OCI-LY3 (cell line): ENCODE measurements around the gene PLG.
A peak's percentile ranks its signal among the peaks of the same experiment; 100 is the strongest.

Source experiments
- EZH2phosphoT487 ChIP-seq: fragments of 200-600 bp; shearing (Covaris generic); IDR thresholded peaks from 2 replicates; pipeline ENCODE4 v1.6.1; 2018; ENCODE audit warnings: antibody characterized with exemption, mixed run types, low read depth
- TF ChIP-seq, protein P1 (sequence below): fragments of 200-600, 300-600 bp; sonication (generic); IDR thresholded peaks from 2 replicates; pipeline ENCODE4 v1.5.1; 2014; ENCODE audit warnings: antibody characterized with exemption, low read length, low read depth

- TF ChIP-seq, protein P1, sequence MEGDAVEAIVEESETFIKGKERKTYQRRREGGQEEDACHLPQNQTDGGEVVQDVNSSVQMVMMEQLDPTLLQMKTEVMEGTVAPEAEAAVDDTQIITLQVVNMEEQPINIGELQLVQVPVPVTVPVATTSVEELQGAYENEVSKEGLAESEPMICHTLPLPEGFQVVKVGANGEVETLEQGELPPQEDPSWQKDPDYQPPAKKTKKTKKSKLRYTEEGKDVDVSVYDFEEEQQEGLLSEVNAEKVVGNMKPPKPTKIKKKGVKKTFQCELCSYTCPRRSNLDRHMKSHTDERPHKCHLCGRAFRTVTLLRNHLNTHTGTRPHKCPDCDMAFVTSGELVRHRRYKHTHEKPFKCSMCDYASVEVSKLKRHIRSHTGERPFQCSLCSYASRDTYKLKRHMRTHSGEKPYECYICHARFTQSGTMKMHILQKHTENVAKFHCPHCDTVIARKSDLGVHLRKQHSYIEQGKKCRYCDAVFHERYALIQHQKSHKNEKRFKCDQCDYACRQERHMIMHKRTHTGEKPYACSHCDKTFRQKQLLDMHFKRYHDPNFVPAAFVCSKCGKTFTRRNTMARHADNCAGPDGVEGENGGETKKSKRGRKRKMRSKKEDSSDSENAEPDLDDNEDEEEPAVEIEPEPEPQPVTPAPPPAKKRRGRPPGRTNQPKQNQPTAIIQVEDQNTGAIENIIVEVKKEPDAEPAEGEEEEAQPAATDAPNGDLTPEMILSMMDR, result 0 out of 2 replicates have a peak, but pooled peaks have one; percentile 3
- no peak for TF ChIP-seq EZH2phosphoT487
Observed at GRCh38 chr6:160730911-160731310, 28.9 kb downstream of the PLG start.
